Endometrial microvascular endothelial cells (primary cell): ENCODE data around the gene ARHGAP27. TPM values are rescaled to one million over a fixed set of nuclear protein-coding genes. Genes with fewer than 3 reads are reported as not detected.
"Not testable (repeated sequence)": the region's sequence is repeated elsewhere in the genome, so short reads cannot be mapped to it uniquely, and the experiment has no call there.

Source experiments
- in situ Hi-C: cut with HindIII; loops from 2 replicates; pipeline ENCODE4 v1.10.0; 2017; ENCODE audit warnings: low sequenced_read_pairs, low pct_unique_long_range_greater_than_20kb; ENCODE audit errors: inconsistent ontology term
- total RNA-seq: library from RNA; depleted of rRNA; stranded (reverse); fragments of >200 nt; gene quantifications from one replicate; pipeline ENCODE4 v1.2.3, GENCODE V29; 2015; ENCODE audit errors: inconsistent ontology term

Gene ARHGAP27
- total RNA-seq, 1 donor from 2014 or later, result 19.0 TPM

- in situ Hi-C loops, result no loop called here
These were observed 87.5 kb downstream of the ARHGAP27 start for GRCh38 chr17:45345246-45345553.

- in situ Hi-C loops, result not testable (repeated sequence)
These were observed 88.6 kb downstream of the ARHGAP27 start for GRCh38 chr17:45343967-45344664.

Other genes with a start within 250 kb of the ARHGAP27 start
- under 0.01 TPM for gene FMNL1, start 211.0 kb downstream of the ARHGAP27 start, total RNA-seq
- gene SPATA32, start 170.8 kb downstream of the ARHGAP27 start, total RNA-seq, result not detected
- gene MAP3K14, start 115.8 kb downstream of the ARHGAP27 start, total RNA-seq, result 5.8 TPM
- gene PLEKHM1, start 57.9 kb upstream of the ARHGAP27 start, total RNA-seq, result 30.7 TPM